Measurements from ENCODE around the gene PHF2. TPM values are rescaled to one million over a fixed set of nuclear protein-coding genes. Genes with fewer than 3 reads are reported as not detected.

Gene PHF2
- total RNA-seq, 2 donors from 2014 or later, result 15.0 to 19.8 TPM

- DNase-seq (peak in 3 of 4 donors; percentile 6 to 8 (median 7)), ATAC-seq (no peak)
- TF ChIP-seq POLR2A (IDR thresholded peaks at IDR 0.05) (no peak), CTCF (IDR thresholded peaks at IDR 0.05) (no peak)
- Histone ChIP-seq H3K4me3 (no peak overlapping the region), H3K27me3 (no peaks in the 10 kb centered on the region), H3K27ac (no peak overlapping the region), H3K36me3 (replicated peaks in 1 of 2; ENCODE audit: insufficient read depth in 1 of 2, low read depth in 2 of 2) (peaks cover 8 to 26% of the 10 kb centered on the region in 2 donors), H3K9me3 (no peaks in the 10 kb centered on the region), H3K4me1 (no peaks in the 10 kb centered on the region)
- intact Hi-C loops (cut with DNase I), result no loop called here
- 85 to 91% methylated on average over 23 to 24 of the region's 24 CpGs for WGBS, 2 donors
Measured at GRCh38 chr9:93652604-93653592, 76.5 kb downstream of the PHF2 start.

- H3K4me3 ChIP-seq, result no peak overlapping the region
- no peaks in the 10 kb centered on the region for H3K27me3 ChIP-seq
- DNase-seq (peak in 1 of 4 donors; percentile 7), ATAC-seq (no peak)
- 89 to 91% methylated on average over 3 of the region's 3 CpGs for WGBS, 2 donors
- H3K27ac ChIP-seq, result no peak overlapping the region
- TF ChIP-seq POLR2A (IDR thresholded peaks at IDR 0.05) (no peak), CTCF (IDR thresholded peaks at IDR 0.05) (no peak)
- no peaks in the 10 kb centered on the region for H3K9me3 ChIP-seq
- no peaks in the 10 kb centered on the region for H3K4me1 ChIP-seq
- peaks cover 8 to 26% of the 10 kb centered on the region in 2 donors for H3K36me3 ChIP-seq (replicated peaks in 1 of 2; ENCODE audit: insufficient read depth in 1 of 2, low read depth in 2 of 2)
- intact Hi-C loops (cut with DNase I), result no loop called here
Measured at GRCh38 chr9:93653760-93654159, 77.4 kb downstream of the PHF2 start.

- Histone ChIP-seq H3K4me3 (no peak overlapping the region), H3K4me1 (no peaks in the 10 kb centered on the region), H3K27ac (no peak overlapping the region), H3K9me3 (no peaks in the 10 kb centered on the region), H3K27me3 (no peaks in the 10 kb centered on the region), H3K36me3 (replicated peaks in 1 of 2; ENCODE audit: insufficient read depth in 1 of 2, low read depth in 2 of 2) (peaks cover 7 to 25% of the 10 kb centered on the region in 2 donors)
- DNase-seq (peak in 3 of 4 donors; percentile 3 to 10 (median 9)), ATAC-seq (no peak)
- intact Hi-C loops (cut with DNase I), result no loop called here
- no peak for TF ChIP-seq POLR2A (IDR thresholded peaks at IDR 0.05)
- no peak for TF ChIP-seq CTCF (IDR thresholded peaks at IDR 0.05)
- WGBS, 2 donors, result 95 to 97% methylated on average over 5 to 20 of the region's 21 CpGs
Measured at GRCh38 chr9:93654351-93654961, 78.1 kb downstream of the PHF2 start.

- no peaks in the 10 kb centered on the region for H3K4me1 ChIP-seq
- no peak overlapping the region for H3K27ac ChIP-seq
- peaks cover 0 to 16% of the 10 kb centered on the region in 2 donors for H3K36me3 ChIP-seq (replicated peaks in 1 of 2; ENCODE audit: insufficient read depth in 1 of 2, low read depth in 2 of 2)
- intact Hi-C loops (cut with DNase I), result no loop called here
- no peak for TF ChIP-seq CTCF (IDR thresholded peaks at IDR 0.05)
- no peak for TF ChIP-seq POLR2A (IDR thresholded peaks at IDR 0.05)
- peak in 2 of 4 donors; percentile 8 to 11 for DNase-seq
- no peaks in the 10 kb centered on the region for H3K27me3 ChIP-seq
- ATAC-seq, result no peak
- 89 to 96% methylated on average over 6 to 14 of the region's 22 CpGs for WGBS, 2 donors
- H3K4me3 ChIP-seq, result no peak overlapping the region
- no peaks in the 10 kb centered on the region for H3K9me3 ChIP-seq
Measured at GRCh38 chr9:93655621-93656425, 79.4 kb downstream of the PHF2 start.

Data from body of pancreas (tissue), 4 donors.